Measurements from ENCODE around the gene ABHD2. TPM values are rescaled to one million over a fixed set of nuclear protein-coding genes. Genes with fewer than 3 reads are reported as not detected.

ABHD2 gene
- total and polyA plus RNA-seq, 9 of the 15 experiments (the other 6 are each of a cell fraction or from before 2014, with no cell fraction given): 16.9 to 99.8 (median 47.5) TPM

DNA sequence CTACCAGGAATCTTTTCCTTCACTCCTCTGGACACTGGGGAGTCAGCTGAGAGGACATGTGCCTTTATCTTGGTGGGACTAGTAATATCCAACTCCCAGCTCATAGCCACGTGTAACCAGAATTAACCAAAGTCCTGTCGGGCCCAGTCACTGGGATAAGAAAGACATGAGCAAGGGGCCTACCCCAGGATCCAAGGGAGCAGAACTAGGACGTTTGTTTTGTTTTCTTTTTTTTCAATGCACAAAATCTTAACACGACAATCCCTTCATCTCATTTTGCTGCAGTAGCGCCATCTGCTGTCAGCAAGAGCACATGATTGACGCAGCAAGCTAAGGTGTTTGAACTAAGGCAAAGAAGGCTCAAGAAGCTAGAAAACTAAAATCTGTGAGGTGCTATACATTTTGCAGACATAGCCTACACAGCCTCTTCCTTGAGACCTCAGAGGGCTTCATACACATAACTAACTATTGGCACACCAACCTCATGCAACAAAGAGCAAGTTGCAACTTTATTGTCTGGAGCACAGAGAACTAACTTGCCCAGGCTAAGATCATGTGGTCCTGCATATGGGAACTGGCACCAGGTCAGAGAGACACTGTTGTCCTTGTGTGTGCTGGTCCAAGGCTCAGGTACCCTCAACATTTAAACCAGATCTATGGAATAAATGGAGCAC is 89.5 kb downstream of the ABHD2 start (continued):
- TF ChIP-seq, protein P1, sequence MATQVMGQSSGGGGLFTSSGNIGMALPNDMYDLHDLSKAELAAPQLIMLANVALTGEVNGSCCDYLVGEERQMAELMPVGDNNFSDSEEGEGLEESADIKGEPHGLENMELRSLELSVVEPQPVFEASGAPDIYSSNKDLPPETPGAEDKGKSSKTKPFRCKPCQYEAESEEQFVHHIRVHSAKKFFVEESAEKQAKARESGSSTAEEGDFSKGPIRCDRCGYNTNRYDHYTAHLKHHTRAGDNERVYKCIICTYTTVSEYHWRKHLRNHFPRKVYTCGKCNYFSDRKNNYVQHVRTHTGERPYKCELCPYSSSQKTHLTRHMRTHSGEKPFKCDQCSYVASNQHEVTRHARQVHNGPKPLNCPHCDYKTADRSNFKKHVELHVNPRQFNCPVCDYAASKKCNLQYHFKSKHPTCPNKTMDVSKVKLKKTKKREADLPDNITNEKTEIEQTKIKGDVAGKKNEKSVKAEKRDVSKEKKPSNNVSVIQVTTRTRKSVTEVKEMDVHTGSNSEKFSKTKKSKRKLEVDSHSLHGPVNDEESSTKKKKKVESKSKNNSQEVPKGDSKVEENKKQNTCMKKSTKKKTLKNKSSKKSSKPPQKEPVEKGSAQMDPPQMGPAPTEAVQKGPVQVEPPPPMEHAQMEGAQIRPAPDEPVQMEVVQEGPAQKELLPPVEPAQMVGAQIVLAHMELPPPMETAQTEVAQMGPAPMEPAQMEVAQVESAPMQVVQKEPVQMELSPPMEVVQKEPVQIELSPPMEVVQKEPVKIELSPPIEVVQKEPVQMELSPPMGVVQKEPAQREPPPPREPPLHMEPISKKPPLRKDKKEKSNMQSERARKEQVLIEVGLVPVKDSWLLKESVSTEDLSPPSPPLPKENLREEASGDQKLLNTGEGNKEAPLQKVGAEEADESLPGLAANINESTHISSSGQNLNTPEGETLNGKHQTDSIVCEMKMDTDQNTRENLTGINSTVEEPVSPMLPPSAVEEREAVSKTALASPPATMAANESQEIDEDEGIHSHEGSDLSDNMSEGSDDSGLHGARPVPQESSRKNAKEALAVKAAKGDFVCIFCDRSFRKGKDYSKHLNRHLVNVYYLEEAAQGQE (IDR thresholded peaks at IDR 0.05; ENCODE audit: borderline replicate concordance): peak; percentile 77; the same call in 1 of the 2 replicates
- TF ChIP-seq, protein P1 (CRISPR knock-in tag; IDR thresholded peaks at IDR 0.05; ENCODE audit: low read depth): no peak
- TF ChIP-seq, protein P2, sequence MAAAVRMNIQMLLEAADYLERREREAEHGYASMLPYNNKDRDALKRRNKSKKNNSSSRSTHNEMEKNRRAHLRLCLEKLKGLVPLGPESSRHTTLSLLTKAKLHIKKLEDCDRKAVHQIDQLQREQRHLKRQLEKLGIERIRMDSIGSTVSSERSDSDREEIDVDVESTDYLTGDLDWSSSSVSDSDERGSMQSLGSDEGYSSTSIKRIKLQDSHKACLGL (CRISPR knock-in tag; IDR thresholded peaks at IDR 0.05; ENCODE audit: borderline replicate concordance, poor library complexity, severe bottlenecking): no peak
- TF ChIP-seq, protein P3, sequence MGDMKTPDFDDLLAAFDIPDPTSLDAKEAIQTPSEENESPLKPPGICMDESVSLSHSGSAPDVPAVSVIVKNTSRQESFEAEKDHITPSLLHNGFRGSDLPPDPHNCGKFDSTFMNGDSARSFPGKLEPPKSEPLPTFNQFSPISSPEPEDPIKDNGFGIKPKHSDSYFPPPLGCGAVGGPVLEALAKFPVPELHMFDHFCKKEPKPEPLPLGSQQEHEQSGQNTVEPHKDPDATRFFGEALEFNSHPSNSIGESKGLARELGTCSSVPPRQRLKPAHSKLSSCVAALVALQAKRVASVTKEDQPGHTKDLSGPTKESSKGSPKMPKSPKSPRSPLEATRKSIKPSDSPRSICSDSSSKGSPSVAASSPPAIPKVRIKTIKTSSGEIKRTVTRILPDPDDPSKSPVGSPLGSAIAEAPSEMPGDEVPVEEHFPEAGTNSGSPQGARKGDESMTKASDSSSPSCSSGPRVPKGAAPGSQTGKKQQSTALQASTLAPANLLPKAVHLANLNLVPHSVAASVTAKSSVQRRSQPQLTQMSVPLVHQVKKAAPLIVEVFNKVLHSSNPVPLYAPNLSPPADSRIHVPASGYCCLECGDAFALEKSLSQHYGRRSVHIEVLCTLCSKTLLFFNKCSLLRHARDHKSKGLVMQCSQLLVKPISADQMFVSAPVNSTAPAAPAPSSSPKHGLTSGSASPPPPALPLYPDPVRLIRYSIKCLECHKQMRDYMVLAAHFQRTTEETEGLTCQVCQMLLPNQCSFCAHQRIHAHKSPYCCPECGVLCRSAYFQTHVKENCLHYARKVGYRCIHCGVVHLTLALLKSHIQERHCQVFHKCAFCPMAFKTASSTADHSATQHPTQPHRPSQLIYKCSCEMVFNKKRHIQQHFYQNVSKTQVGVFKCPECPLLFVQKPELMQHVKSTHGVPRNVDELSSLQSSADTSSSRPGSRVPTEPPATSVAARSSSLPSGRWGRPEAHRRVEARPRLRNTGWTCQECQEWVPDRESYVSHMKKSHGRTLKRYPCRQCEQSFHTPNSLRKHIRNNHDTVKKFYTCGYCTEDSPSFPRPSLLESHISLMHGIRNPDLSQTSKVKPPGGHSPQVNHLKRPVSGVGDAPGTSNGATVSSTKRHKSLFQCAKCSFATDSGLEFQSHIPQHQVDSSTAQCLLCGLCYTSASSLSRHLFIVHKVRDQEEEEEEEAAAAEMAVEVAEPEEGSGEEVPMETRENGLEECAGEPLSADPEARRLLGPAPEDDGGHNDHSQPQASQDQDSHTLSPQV (IDR thresholded peaks at IDR 0.05): no peak
- TF ChIP-seq ZNF785 (CRISPR knock-in tag; IDR thresholded peaks at IDR 0.05) (no peak), YY1 (IDR thresholded peaks at IDR 0.05; ENCODE audit: borderline replicate concordance in 1 of 3, control insufficient read depth in 1 of 3, extremely low read depth in 1 of 3, insufficient read depth in 3 of 3, insufficient read length in 1 of 3, insufficient replicate concordance in 2 of 3, low read depth in 1 of 3, low read length in 2 of 3) (no peak), MEIS2 (IDR thresholded peaks at IDR 0.05; ENCODE audit: partially characterized antibody) (peak; percentile 47), BHLHE40 (IDR thresholded peaks at IDR 0.05; ENCODE audit: low read length) (no peak), CREM (IDR thresholded peaks at IDR 0.05; ENCODE audit: low read depth) (peak; percentile 42)
- TF ChIP-seq, protein P4, sequence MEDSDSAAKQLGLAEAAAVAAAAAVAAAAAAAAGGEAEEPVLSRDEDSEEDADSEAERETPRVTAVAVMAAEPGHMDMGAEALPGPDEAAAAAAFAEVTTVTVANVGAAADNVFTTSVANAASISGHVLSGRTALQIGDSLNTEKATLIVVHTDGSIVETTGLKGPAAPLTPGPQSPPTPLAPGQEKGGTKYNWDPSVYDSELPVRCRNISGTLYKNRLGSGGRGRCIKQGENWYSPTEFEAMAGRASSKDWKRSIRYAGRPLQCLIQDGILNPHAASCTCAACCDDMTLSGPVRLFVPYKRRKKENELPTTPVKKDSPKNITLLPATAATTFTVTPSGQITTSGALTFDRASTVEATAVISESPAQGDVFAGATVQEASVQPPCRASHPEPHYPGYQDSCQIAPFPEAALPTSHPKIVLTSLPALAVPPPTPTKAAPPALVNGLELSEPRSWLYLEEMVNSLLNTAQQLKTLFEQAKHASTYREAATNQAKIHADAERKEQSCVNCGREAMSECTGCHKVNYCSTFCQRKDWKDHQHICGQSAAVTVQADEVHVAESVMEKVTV (CRISPR knock-in tag; IDR thresholded peaks at IDR 0.05): peak; percentile 33; the same call in 1 of the 2 replicates
- TF ChIP-seq, protein P5, sequence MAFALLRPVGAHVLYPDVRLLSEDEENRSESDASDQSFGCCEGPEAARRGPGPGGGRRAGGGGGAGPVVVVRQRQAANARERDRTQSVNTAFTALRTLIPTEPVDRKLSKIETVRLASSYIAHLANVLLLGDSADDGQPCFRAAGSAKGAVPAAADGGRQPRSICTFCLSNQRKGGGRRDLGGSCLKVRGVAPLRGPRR (CRISPR knock-in tag; IDR thresholded peaks at IDR 0.05): no peak
